ENCODE results near the gene VASH2.

DNA sequence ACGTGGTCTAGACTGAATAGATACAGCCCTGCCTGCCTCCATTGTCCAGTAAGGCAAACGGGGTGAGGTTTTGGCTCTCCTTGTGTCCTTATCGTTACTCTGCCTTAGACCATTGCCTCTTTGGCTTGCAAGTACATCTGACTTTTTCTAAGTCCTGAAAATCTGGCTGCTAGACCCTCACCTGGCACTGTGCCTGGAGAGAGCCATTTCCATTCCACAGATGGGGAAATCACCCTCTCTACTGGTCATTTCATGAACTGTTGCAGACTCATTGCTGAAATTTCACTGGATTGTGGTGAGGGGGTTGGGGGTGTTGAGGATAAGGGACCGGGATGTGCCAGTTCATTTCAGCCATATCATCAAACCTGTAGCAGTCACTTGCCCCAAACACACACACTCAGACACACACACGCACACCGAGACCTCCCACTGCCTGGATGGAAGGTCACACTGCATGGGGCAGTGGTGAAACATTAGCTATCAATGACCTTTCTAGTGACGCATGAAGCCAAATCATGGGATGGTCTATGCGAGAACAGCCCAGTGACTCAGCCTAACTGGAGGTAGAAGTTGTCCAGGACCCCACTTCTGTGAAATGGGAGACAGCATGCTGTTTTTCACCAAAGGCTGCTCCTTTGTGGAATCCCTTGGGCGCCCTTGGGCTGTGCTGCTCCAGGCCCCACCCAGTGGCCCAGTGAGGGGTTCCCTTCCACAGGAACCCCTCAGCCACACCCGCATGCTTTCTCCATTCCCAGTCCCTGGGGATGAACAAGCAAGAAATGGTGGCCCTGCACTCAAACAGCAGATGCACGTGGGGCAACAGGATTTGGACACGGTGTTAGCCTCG, 34.9 kb upstream of the VASH2 start:
- TF ChIP-seq POLR2AphosphoS5 (IDR thresholded peaks at IDR 0.05; ENCODE audit: low read depth, low read length): peak; percentile 4; the same call in 1 of the 2 replicates
- TF ChIP-seq, protein P1, sequence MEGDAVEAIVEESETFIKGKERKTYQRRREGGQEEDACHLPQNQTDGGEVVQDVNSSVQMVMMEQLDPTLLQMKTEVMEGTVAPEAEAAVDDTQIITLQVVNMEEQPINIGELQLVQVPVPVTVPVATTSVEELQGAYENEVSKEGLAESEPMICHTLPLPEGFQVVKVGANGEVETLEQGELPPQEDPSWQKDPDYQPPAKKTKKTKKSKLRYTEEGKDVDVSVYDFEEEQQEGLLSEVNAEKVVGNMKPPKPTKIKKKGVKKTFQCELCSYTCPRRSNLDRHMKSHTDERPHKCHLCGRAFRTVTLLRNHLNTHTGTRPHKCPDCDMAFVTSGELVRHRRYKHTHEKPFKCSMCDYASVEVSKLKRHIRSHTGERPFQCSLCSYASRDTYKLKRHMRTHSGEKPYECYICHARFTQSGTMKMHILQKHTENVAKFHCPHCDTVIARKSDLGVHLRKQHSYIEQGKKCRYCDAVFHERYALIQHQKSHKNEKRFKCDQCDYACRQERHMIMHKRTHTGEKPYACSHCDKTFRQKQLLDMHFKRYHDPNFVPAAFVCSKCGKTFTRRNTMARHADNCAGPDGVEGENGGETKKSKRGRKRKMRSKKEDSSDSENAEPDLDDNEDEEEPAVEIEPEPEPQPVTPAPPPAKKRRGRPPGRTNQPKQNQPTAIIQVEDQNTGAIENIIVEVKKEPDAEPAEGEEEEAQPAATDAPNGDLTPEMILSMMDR (IDR thresholded peaks at IDR 0.05; ENCODE audit: control extremely low read depth in 1 of 3, insufficient read depth in 1 of 3, low read depth in 1 of 3, low read length in 3 of 3): peak; percentile 34 to 77 (median 58)
- TF ChIP-seq EZH2 (IDR thresholded peaks at IDR 0.05; ENCODE audit: low read depth, low read length, severe bottlenecking): no peak
- TF ChIP-seq HDAC6 (IDR thresholded peaks at IDR 0.05; ENCODE audit: low read depth, low read length): no peak
- TF ChIP-seq PHF8 (conservative IDR thresholded peaks at IDR 0.05; ENCODE audit: low read depth, low read length): no peak
- TF ChIP-seq SIN3A (conservative IDR thresholded peaks at IDR 0.05 in 1 of 2, IDR thresholded peaks at IDR 0.05 in 1 of 2; ENCODE audit: low read depth in 1 of 2, low read length in 2 of 2): 0 out of 4 replicates have a peak, but pooled peaks of 1 of the 2 experiments have one; percentile 51
- no peak for TF ChIP-seq EP300 (IDR thresholded peaks at IDR 0.05; ENCODE audit: borderline replicate concordance in 1 of 2, low read depth in 2 of 2, low read length in 2 of 2)
- no peak for TF ChIP-seq CHD1 (IDR thresholded peaks at IDR 0.05; ENCODE audit: low read depth, low read length)
- no peak; a peak in 1 of 3 replicates for TF ChIP-seq POLR2A (IDR thresholded peaks at IDR 0.05; ENCODE audit: control extremely low read depth in 1 of 2, low read depth in 2 of 2, low read length in 2 of 2)
